H1 (cell line): ENCODE data around the gene TSPAN33. TPM values are rescaled to one million over a fixed set of nuclear protein-coding genes. Genes with fewer than 3 reads are reported as not detected.
"Not testable (repeated sequence)": the region's sequence is repeated elsewhere in the genome, so short reads cannot be mapped to it uniquely, and the experiment has no call there.

Experiments used
- CTCF ChIA-PET: fragments of 300-600 bp; sonication (Branson Sonifier 250); formaldehyde crosslinking; loops from one replicate; lab custom pipeline; 2021; ENCODE audit not compliant: partially characterized antibody; lab: Charles Lee
- POLR2A ChIA-PET: fragments of 300-600 bp; sonication (Branson Sonifier 250); formaldehyde crosslinking; loops from one replicate; lab custom pipeline; 2021; ENCODE audit warnings: inconsistent platforms; ENCODE audit not compliant: partially characterized antibody; lab: Charles Lee
- DNase-seq, 2 experiments: peaks; one replicate each; pipeline versions ENCODE4 v3.0.0 to v3.0.0-alpha.2; 2010 to 2022; ENCODE audit warnings: low spot score in 2 of 2, low read depth in 1 of 2, mixed read lengths in 1 of 2
- FAIRE-seq: peaks from 2 replicates; lab custom pipeline; 2011; peaks lifted over from hg19 to GRCh38; lab: Jason Lieb, UNC
- H2AFZ ChIP-seq: 2 replicates; pipeline ENCODE4 v1.8.1; 2012; ENCODE audit warnings: low read length, inconsistent platforms
- H2AK5ac ChIP-seq: 2 replicates; pipeline ENCODE4 v1.6.1; 2013; ENCODE audit warnings: low read depth, low read length
- H2BK120ac ChIP-seq: replicated peaks from 2 replicates; pipeline ENCODE3; 2013; ENCODE audit warnings: low read depth, low read length, inconsistent platforms
- H2BK12ac ChIP-seq: 2 replicates; pipeline ENCODE4 v1.6.1; 2013; ENCODE audit warnings: low read depth, low read length
- H2BK15ac ChIP-seq: 2 replicates; pipeline ENCODE4 v1.6.1; 2013; ENCODE audit warnings: low read length
- H2BK20ac ChIP-seq: 2 replicates; pipeline ENCODE4 v1.6.1; 2013; ENCODE audit warnings: low read length
- H2BK5ac ChIP-seq: 2 replicates; pipeline ENCODE4 v1.6.1; 2013; ENCODE audit warnings: low read depth, low read length
- H3K14ac ChIP-seq: 2 replicates; pipeline ENCODE4 v1.6.1; 2013; ENCODE audit warnings: inconsistent platforms; ENCODE audit not compliant: insufficient read length
- H3K18ac ChIP-seq: 2 replicates; pipeline ENCODE4 v1.6.1; 2013; ENCODE audit warnings: low read length; ENCODE audit errors: extremely low read depth
- H3K23ac ChIP-seq: 2 replicates; pipeline ENCODE4 v1.6.1; 2013; ENCODE audit warnings: inconsistent platforms; ENCODE audit not compliant: insufficient read length
- H3K23me2 ChIP-seq: 2 replicates; pipeline ENCODE4 v1.6.1; 2013; ENCODE audit warnings: low read depth, low read length
- H3K27ac ChIP-seq: 2 replicates; pipeline ENCODE4 v1.6.1; 2011; ENCODE audit warnings: low read depth, low read length, inconsistent platforms
- H3K27me3 ChIP-seq, 4 experiments: replicated peaks in 1 of 4; 1 replicate in 1 of 4; 2 replicates in 3 of 4; pipeline versions ENCODE4 v1.6.1 to v1.8.1; 2011 to 2013; ENCODE audit warnings: low read length in 3 of 4, mild to moderate bottlenecking in 3 of 4, inconsistent platforms in 2 of 4, mixed read lengths in 2 of 4, moderate library complexity in 1 of 4; ENCODE audit not compliant: control insufficient read depth in 3 of 4, insufficient read depth in 3 of 4; ENCODE audit errors: extremely low read depth in 1 of 4
- H3K36me3 ChIP-seq, 4 experiments: 2 replicates each; pipeline versions ENCODE4 v1.6.1 to v1.8.1; 2011 to 2013; ENCODE audit warnings: mild to moderate bottlenecking in 4 of 4, low read length in 3 of 4, moderate library complexity in 2 of 4, control low read depth in 1 of 4, inconsistent platforms in 1 of 4; ENCODE audit not compliant: insufficient read depth in 4 of 4, control insufficient read depth in 2 of 4
- H3K4ac ChIP-seq: replicated peaks from 2 replicates; pipeline ENCODE3; 2013; ENCODE audit warnings: low read length, low read depth, mixed read lengths, inconsistent platforms; ENCODE audit not compliant: insufficient read length
- H3K4me1 ChIP-seq, 4 experiments: replicated peaks in 1 of 4; 1 replicate in 1 of 4; 2 replicates in 3 of 4; pipeline versions ENCODE4 v1.6.1 to v1.8.1; 2011 to 2013; ENCODE audit warnings: low read length in 3 of 4, inconsistent platforms in 2 of 4, mixed read lengths in 1 of 4; ENCODE audit not compliant: insufficient read depth in 4 of 4, control insufficient read depth in 3 of 4
- H3K4me2 ChIP-seq, 2 experiments: 2 replicates each; pipeline versions ENCODE4 v1.6.1 to v1.8.1; 2011 to 2013; ENCODE audit warnings: low read depth in 2 of 2, low read length in 2 of 2, control low read depth in 1 of 2, inconsistent platforms in 1 of 2, mild to moderate bottlenecking in 1 of 2; ENCODE audit not compliant: insufficient read depth in 1 of 2
- H3K4me3 ChIP-seq, 4 experiments: fragments of 200-600, 300-600 bp in 1 of 4; sonication (generic), shearing (Covaris generic), sonication (Bioruptor Twin) in 1 of 4; 2 replicates each; pipeline versions ENCODE4 v1.5.1 to v1.8.1; 2011 to 2016; ENCODE audit warnings: low read length in 4 of 4, low read depth in 3 of 4, control low read depth in 2 of 4, inconsistent platforms in 2 of 4, mild to moderate bottlenecking in 2 of 4, mixed read lengths in 1 of 4, moderate library complexity in 1 of 4; ENCODE audit not compliant: insufficient read depth in 2 of 4; ENCODE audit errors: extremely low read depth in 1 of 4
- H3K56ac ChIP-seq: replicated peaks from 2 replicates; pipeline ENCODE3; 2013; ENCODE audit warnings: low read depth, mild to moderate bottlenecking, mixed read lengths, low read length, inconsistent platforms; ENCODE audit not compliant: insufficient read length
- H3K79me1 ChIP-seq: 2 replicates; pipeline ENCODE4 v1.6.1; 2013; ENCODE audit warnings: low read depth, low read length, control low read depth
- H3K79me2 ChIP-seq, 2 experiments: 2 replicates each; pipeline versions ENCODE4 v1.6.1 to v1.8.1; 2012 to 2013; ENCODE audit warnings: low read length in 2 of 2, mild to moderate bottlenecking in 2 of 2, inconsistent platforms in 1 of 2; ENCODE audit not compliant: insufficient read depth in 2 of 2, control insufficient read depth in 1 of 2
- H3K9ac ChIP-seq, 4 experiments: replicated peaks in 1 of 4; 1 replicate in 1 of 4; 2 replicates in 3 of 4; pipeline versions ENCODE4 v1.6.1 to v1.8.1; 2011 to 2013; ENCODE audit warnings: low read depth in 3 of 4, low read length in 3 of 4, control low read depth in 2 of 4, mild to moderate bottlenecking in 2 of 4, moderate library complexity in 2 of 4, inconsistent platforms in 1 of 4; ENCODE audit errors: extremely low read depth in 1 of 4
- H3K9me3 ChIP-seq, 2 experiments: 2 replicates each; pipeline versions ENCODE4 v1.6.1 to v1.8.1; 2012 to 2013; ENCODE audit warnings: mild to moderate bottlenecking in 2 of 2, moderate library complexity in 2 of 2, control low read depth in 1 of 2, inconsistent platforms in 1 of 2, low read depth in 1 of 2, low read length in 1 of 2, mixed read lengths in 1 of 2; ENCODE audit not compliant: insufficient read depth in 2 of 2
- H4K20me1 ChIP-seq, 2 experiments: replicated peaks in 1 of 2; 2 replicates each; pipeline versions ENCODE3 to v1.8.1; 2011 to 2013; ENCODE audit warnings: inconsistent platforms in 2 of 2, low read length in 2 of 2, mild to moderate bottlenecking in 1 of 2; ENCODE audit not compliant: insufficient read depth in 2 of 2, control insufficient read depth in 1 of 2
- H4K5ac ChIP-seq: 2 replicates; pipeline ENCODE4 v1.6.1; 2013; ENCODE audit warnings: low read length, low read depth, mixed read lengths, inconsistent platforms; ENCODE audit not compliant: insufficient read length
- H4K8ac ChIP-seq: 2 replicates; pipeline ENCODE4 v1.8.0; 2013; ENCODE audit warnings: mild to moderate bottlenecking, moderate library complexity, low read length, inconsistent platforms; ENCODE audit not compliant: insufficient read depth; ENCODE audit errors: extremely low read depth
- H4K91ac ChIP-seq: replicated peaks from 2 replicates; pipeline ENCODE3; 2013; ENCODE audit warnings: low read length, mixed read lengths, inconsistent platforms; ENCODE audit not compliant: insufficient read length
- WGBS, 2 experiments: shearing (Covaris generic) in 1 of 2; methylation state at CpG; one replicate each; pipeline versions ENCODE4 v1.1.6 to v1.1.7; 2013 to 2015; ENCODE audit warnings: low lambda C conversion rate in 2 of 2, mixed read lengths in 2 of 2, inconsistent platforms in 1 of 2, low coverage in 1 of 2, missing lambda C conversion rate in 1 of 2; ENCODE audit not compliant: insufficient replicate concordance in 2 of 2, insufficient coverage in 1 of 2, insufficient read length in 1 of 2; ENCODE audit errors: extremely low coverage in 1 of 2, missing lambda C conversion rate in 1 of 2; 5-methylcytosine and 5-hydroxymethylcytosine counted together
- polyA plus RNA-seq, 7 experiments: library from polyadenylated mRNA; depleted of rRNA in 3 of 7; stranded (reverse) in 5 of 7; unstranded in 2 of 7; fragments of >200 nt in 5 of 7; fragments of 200-250 nt in 2 of 7; gene quantifications; 1 replicate in 5 of 7; 2 replicates in 1 of 7; 4 replicates in 1 of 7; pipeline versions ENCODE4 v1.2.1 to v1.2.3, GENCODE V29; 2011 to 2013; ENCODE audit warnings: missing spikeins in 2 of 7, mixed read lengths in 2 of 7
- total RNA-seq: library from RNA; stranded (reverse); fragmentation: NEBNext Ultra II Directional; extraction: Animal tissue kit (Norgen Biotek cat#: 25700); gene quantifications from 2 replicates; pipeline ENCODE4 v1.2.1, GENCODE V29; 2021

TSPAN33 gene
- total and polyA plus RNA-seq, 2 of the 8 experiments (the other 6 are each of a cell fraction or from before 2014, with no cell fraction given): 42.8 to 47.1 TPM

GRCh38 chr7:129216101-129216715 lies 71.7 kb downstream of the TSPAN33 start:
- H3K36me3 ChIP-seq: peaks cover 9 to 20% (median 14%) of the 10 kb centered on the region in 4 experiments
- H3K56ac ChIP-seq, H2AK5ac ChIP-seq, H3K79me2 ChIP-seq, H2BK12ac ChIP-seq, H2BK20ac ChIP-seq, H4K8ac ChIP-seq, H3K18ac ChIP-seq, H3K4me3 ChIP-seq, H2BK120ac ChIP-seq, H2BK15ac ChIP-seq, H3K9ac ChIP-seq, POLR2A ChIA-PET, H3K23ac ChIP-seq, H3K4me2 ChIP-seq, H3K27me3 ChIP-seq, H2AFZ ChIP-seq, H3K23me2 ChIP-seq, H3K79me1 ChIP-seq, H3K27ac ChIP-seq, H3K4me1 ChIP-seq, H3K14ac ChIP-seq, DNase-seq, FAIRE-seq, H4K91ac ChIP-seq, H3K4ac ChIP-seq, H4K5ac ChIP-seq, H4K20me1 ChIP-seq, H2BK5ac ChIP-seq: not testable (repeated sequence)
- WGBS, 2 experiments: 97% methylated on average over 30 of the region's 34 CpGs; no CpG with 5 or more reads in 1 of the 2 experiments
- CTCF ChIA-PET: interaction anchor here (0.7 to 10.6 kb wide), 3 partner anchors 23 to 66 kb away, joined by 3 to 258 read pairs (median 4); no protein-coding TSS in a partner anchor
- H3K9me3 ChIP-seq: peaks cover 3 to 16% of the 10 kb centered on the region in 2 experiments; a peak in 2 of 4 replicates
